Heart right ventricle (tissue), 16 donors: Measurements from ENCODE around the gene ADAM8. TPM values are rescaled to one million over a fixed set of nuclear protein-coding genes. Genes with fewer than 3 reads are reported as not detected.

Experiments
- ATAC-seq, 8 donors: fragments of 200-7000 bp; cut with Tn5 transposase; one replicate each; pipeline ENCODE4 v1.9.1; 2020; ENCODE audit warnings: mild to moderate bottlenecking in 8 of 8, moderate library complexity in 8 of 8, moderate number of reproducible peaks in 1 of 8
- DNase-seq, 2 donors: peaks; one replicate each; pipeline ENCODE4 v3.0.0-alpha.2; 2020
- H3K27ac ChIP-seq, 10 donors: fragments of 200-600 bp; sonication (generic) in 2 of 10; one replicate each; pipeline versions ENCODE4 v1.5.0 to v1.8.0; 2020 to 2022; ENCODE audit warnings: mild to moderate bottlenecking in 3 of 10
- H3K27me3 ChIP-seq, 7 donors: fragments of 200-600 bp; one replicate each; pipeline ENCODE4 v1.8.0; 2021 to 2022; ENCODE audit warnings: mild to moderate bottlenecking in 2 of 7
- H3K36me3 ChIP-seq, 9 donors: fragments of 200-600 bp; sonication (generic) in 1 of 9; one replicate each; pipeline versions ENCODE4 v1.5.0 to v1.8.0; 2020 to 2022; ENCODE audit warnings: mild to moderate bottlenecking in 2 of 9
- H3K4me1 ChIP-seq, 9 donors: fragments of 200-600 bp; sonication (generic) in 1 of 9; one replicate each; pipeline versions ENCODE4 v1.5.0 to v1.8.0; 2020 to 2022; ENCODE audit warnings: mild to moderate bottlenecking in 4 of 9
- H3K4me3 ChIP-seq, 10 donors: fragments of 200-600 bp; sonication (generic) in 2 of 10; one replicate each; pipeline versions ENCODE4 v1.5.0 to v1.8.0; 2020 to 2022; ENCODE audit warnings: mild to moderate bottlenecking in 7 of 10, moderate library complexity in 2 of 10
- H3K9me3 ChIP-seq, 11 donors: fragments of 200-600 bp in 10 of 11; sonication (generic) in 2 of 11; one replicate each; pipeline versions ENCODE4 v1.5.0 to v1.8.0; 2013 to 2022; ENCODE audit warnings: mild to moderate bottlenecking in 2 of 11, control low read depth in 1 of 11, moderate library complexity in 1 of 11
- CTCF ChIP-seq, 9 donors: fragments of 200-600 bp; sonication (generic) in 2 of 9; IDR thresholded peaks; one replicate each; pipeline versions ENCODE4 v1.5.0 to v1.8.0; 2021 to 2022; ENCODE audit warnings: antibody characterized with exemption in 9 of 9, mild to moderate bottlenecking in 5 of 9, moderate library complexity in 1 of 9
- WGBS, 2 donors: extraction: QIAGEN DNeasy Blood & Tissue Kit; methylation state at CpG; one replicate each; pipeline ENCODE4 v1.1.7; 2013; ENCODE audit warnings: inconsistent platforms in 1 of 2; 5-methylcytosine and 5-hydroxymethylcytosine counted together
- intact Hi-C, 10 donors: fragments of 100-400 bp; cut with DNase I; formaldehyde crosslinking; loops; one replicate each; pipeline versions ENCODE4 v1.11.1 to v1.14.2; 2022
- long read RNA-seq, 3 donors: library from polyadenylated mRNA; unstranded; transcript quantifications; one replicate each; pipeline ENCODE4 v2.0.0, GENCODE V29; 2020 to 2021
- polyA plus RNA-seq, 2 donors: library from polyadenylated mRNA; stranded (reverse); fragments of 200-250 nt; gene quantifications; one replicate each; pipeline ENCODE4 v1.2.3, GENCODE V29; 2013
- total RNA-seq, 10 donors: library from RNA; stranded (reverse); fragmentation: NEBNext Ultra II Directional in 3 of 10; extraction: Animal tissue kit (Norgen Biotek cat#: 25700) in 3 of 10; gene quantifications; one replicate each; pipeline versions ENCODE4 v1.2.1 to v1.2.4, GENCODE V29; 2021 to 2023
- donor health status: Arrhythmogenic right ventricular cardiomyopathy.
- donor health status: ischemic (EF 13 %, LVEDD 7.1; RV severe dilation, severe dysfunction).
- donor health status: healthy with polysubstance abuse.
- donor health status: DM: no; HTN: yes; CAD: no.
- donor health status: DM: no; HTN: no; CAD: no.
- donor health status: ischemic (EF 25% LVEDD 6.9; RV normal size, moderate dysfunction).
- donor health status: ischemic (EF 25% LVEDD 5.7; RV mildly dilated, moderate dysfunction).
- donor health status: healthy.
- donor health status: DM: yes; HTN: yes; CAD: no.
- donor health status: Ischemic cardiomyopathy.
- donor health status: ischemic (EF 35%, LVEDD 5.7; RV mildly dilated, moderate dysfunction).
- donor health status: nonischemic (EF 11% LVEDD 7.7; RV severe dilation, severe dysfunction).
- donor health status: DM: yes; HTN: yes; CAD: no.
- donor health status: PGD.
- donor health status: ischemic (EF 29% LVEDD 5.4; RV normal size, mild dysfunction).
- donor health status: nonischemic (EF 23%, LVEDD 6.1; RV moderate dilation, normal function).

Gene ADAM8
- 1 to 10 TPM; 1.1 to 6.5 (median 1.7) TPM for total RNA-seq
- 1 to 10 TPM in 1 of 2 donors, under 1 TPM in 1; 0.88 to 1.4 TPM for polyA plus RNA-seq
- long read RNA-seq, donor 1: 0 reads
- long read RNA-seq, donor 2: 0 reads
- long read RNA-seq, donor 3, partial matches to known transcripts: 1 of 1 reads
- long read RNA-seq, donor 3, other reads (novel, unspliced or antisense): 0 of 1 reads

DNA sequence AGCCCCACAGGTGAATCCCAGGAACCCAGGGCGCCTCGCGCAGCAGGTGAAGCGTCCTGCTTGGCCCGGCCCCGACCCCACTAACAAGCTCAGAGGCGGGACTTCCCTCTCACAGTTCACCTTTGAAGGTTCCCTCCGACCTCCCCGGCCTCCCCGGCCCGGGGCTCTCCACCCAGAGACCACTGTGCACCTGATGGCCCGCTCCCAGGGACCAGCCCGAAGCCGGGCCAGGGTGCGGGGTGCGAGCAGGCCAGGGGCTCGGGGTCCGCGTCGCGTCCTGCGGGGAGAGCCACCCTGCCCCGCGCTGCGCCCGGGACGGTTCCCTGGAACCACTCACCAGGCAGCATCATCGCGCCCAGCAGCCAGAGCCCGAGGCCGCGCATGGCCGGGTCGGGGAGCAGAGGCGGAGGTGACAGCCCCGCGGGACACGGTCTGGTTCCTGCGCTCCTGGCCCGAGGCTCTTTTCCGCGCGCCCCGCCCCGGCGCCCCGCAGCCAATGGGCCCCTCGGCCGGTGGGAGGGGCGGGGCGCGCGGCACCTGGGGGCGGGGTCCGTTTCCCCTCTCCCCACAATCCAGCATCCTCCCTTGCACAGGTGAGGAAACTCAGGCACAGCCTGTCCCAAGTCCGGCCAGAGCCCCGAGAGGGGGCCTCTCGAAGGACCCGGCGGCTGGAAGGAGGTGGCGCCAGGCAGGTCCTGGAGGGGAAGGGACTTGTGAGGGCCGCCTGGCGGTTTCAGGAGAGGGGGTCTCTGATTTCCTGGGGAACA, at the start of gene ADAM8:
TSS of gene ADAM8 (minus strand) at position 434 of the 767 bp plus-strand sequence. CDS start at position 383, 51 bp downstream.
- Histone ChIP-seq H3K27me3 (peaks cover 0 to 33% (median 27%) of the 10 kb centered on the region in 7 donors), H3K27ac (peak within 1 kb of the TSS in 2 of 10 donors; percentile 66 to 94), H3K36me3 (peaks cover 0 to 47% (median 13%) of the 10 kb centered on the region in 9 donors), H3K4me1 (peaks cover 0 to 62% (median 13%) of the 10 kb centered on the region in 9 donors), H3K4me3 (peak within 1 kb of the TSS in 6 of 10 donors; percentile 15 to 54 (median 27)), H3K9me3 (no peaks in the 10 kb centered on the region)
- intact Hi-C loops: no loop called here
- DNase-seq (peak in 1 of 2 donors; percentile 48), ATAC-seq (peak in 3 of 8 donors; percentile 8 to 32 (median 11))
- WGBS, 2 donors: 8% methylated on average over 61 to 63 of the region's 63 CpGs
- TF ChIP-seq CTCF (IDR thresholded peaks at IDR 0.05): no peak

DNA sequence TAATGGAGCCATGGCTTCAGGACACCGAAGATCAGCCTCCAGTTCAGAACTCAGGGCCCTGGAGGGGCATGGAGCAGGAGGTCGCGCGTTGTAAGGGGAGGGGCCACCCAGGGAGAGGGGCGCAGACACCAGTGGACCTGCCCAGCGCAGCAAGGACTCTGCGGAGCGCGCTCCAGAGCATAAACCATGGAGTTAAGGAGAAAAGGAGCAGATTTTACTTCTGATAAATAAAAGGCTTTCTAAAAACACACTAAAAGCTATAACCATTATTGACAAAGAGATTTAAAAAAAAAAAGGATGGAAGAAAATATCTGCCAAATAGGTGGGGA, 49.5 kb upstream of the ADAM8 start:
- 28 to 39% methylated on average over 9 of the region's 9 CpGs for WGBS, 2 donors
- Histone ChIP-seq H3K36me3 (no peaks in the 10 kb centered on the region), H3K4me3 (peak overlapping the region in 9 of 10 donors; percentile 33 to 49 (median 35)), H3K9me3 (peaks cover 0 to under 1% (median 0%) of the 10 kb centered on the region in 11 donors), H3K27me3 (peaks cover 25 to 62% (median 59%) of the 10 kb centered on the region in 7 donors), H3K4me1 (peaks cover 5 to 25% (median 15%) of the 10 kb centered on the region in 9 donors), H3K27ac (no peak overlapping the region)
- intact Hi-C loops: loop anchor here in 7 of 10 donors (5.0 to 10.0 kb wide), 4 partner anchors 189 to 281 kb away; partner anchors contain the start of gene CYP2E1 (in 5 of the 7)
- TF ChIP-seq CTCF (IDR thresholded peaks at IDR 0.05): no peak
- DNase-seq (no peak), ATAC-seq (no peak)

DNA sequence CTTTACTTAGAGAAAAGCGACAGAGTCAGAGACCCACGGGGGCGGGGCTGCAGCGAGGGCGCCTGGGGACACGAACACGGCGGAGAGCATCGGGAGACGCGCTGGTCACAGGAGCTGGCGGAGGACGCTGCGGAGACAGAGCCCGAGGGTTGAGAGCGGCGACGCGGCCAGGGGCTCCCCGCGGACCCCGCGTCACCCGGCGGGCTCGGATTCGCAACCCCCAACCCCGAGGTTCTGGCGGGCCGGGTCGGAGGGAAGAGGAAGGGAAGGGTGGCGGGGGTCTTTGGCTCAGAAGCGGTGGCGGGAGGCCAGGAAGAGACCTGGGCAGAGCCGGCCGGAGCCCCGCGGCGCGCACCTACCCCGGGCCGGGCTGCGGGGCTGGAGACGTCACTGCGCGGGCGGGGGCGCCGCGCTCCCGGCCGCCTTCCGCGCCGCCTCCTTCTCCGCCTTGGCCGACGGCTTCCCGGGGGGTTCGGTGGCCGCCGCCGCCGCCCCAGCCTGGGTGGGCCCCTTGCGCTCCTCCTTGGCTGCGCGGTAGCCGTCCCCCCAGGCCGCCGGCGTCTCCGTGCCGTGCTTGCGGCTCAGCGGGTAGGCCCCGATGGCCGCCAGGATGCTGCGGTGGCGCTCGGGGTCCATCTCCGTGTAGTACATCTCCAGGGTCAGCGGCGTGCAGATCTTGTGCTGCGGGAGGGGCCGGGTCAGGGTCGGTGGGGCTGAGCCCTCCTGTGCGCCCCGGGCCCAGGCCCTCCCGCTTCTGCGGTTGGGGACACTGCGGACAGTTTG, 49.0 kb upstream of the ADAM8 start:
- 1% methylated on average over 81 to 91 of the region's 91 CpGs for WGBS, 2 donors
- TF ChIP-seq CTCF (IDR thresholded peaks at IDR 0.05): no peak
- Histone ChIP-seq H3K4me3 (peak overlapping the region in 9 of 10 donors; percentile 33 to 49 (median 35)), H3K4me1 (peaks cover 5 to 25% (median 15%) of the 10 kb centered on the region in 9 donors), H3K27me3 (peaks cover 25 to 61% (median 56%) of the 10 kb centered on the region in 7 donors), H3K27ac (no peak overlapping the region), H3K36me3 (no peaks in the 10 kb centered on the region), H3K9me3 (peaks cover 0 to 5% (median 0%) of the 10 kb centered on the region in 11 donors)
- intact Hi-C loops: loop anchor here in 7 of 10 donors (5.0 to 10.0 kb wide), 4 partner anchors 189 to 282 kb away; partner anchors contain the start of gene CYP2E1 (in 5 of the 7)
- DNase-seq: no peak
- no peak for ATAC-seq

GRCh38 chr10:133324857-133325260, 48.2 kb upstream of the ADAM8 start:
- Histone ChIP-seq H3K27me3 (peaks cover 25 to 65% (median 53%) of the 10 kb centered on the region in 7 donors), H3K4me1 (peaks cover 5 to 22% (median 14%) of the 10 kb centered on the region in 9 donors), H3K27ac (no peak overlapping the region), H3K4me3 (peak overlapping the region in 7 of 10 donors; percentile 33 to 49 (median 44)), H3K9me3 (peaks cover 0 to 5% (median 0%) of the 10 kb centered on the region in 11 donors), H3K36me3 (no peaks in the 10 kb centered on the region)
- intact Hi-C loops: loop anchor here in 7 of 10 donors (5.0 to 10.0 kb wide), 4 partner anchors 190 to 282 kb away; partner anchors contain the start of gene CYP2E1 (in 5 of the 7)
- WGBS, 2 donors: 21 to 25% methylated on average over 20 of the region's 20 CpGs
- no peak for TF ChIP-seq CTCF (IDR thresholded peaks at IDR 0.05)
- peak in 2 of 8 donors; percentile 10 to 41 for ATAC-seq
- DNase-seq: no peak
